Inflammatory macrophage (primary cell): ENCODE data around the gene SUPT4H1.
"Not testable (repeated sequence)": the region's sequence is repeated elsewhere in the genome, so short reads cannot be mapped to it uniquely, and the experiment has no call there.

Source experiments
- DNase-seq, 2 donors: peaks; one replicate each; pipeline ENCODE4 v3.0.0-alpha.2; 2020 to 2022

The SUPT4H1 gene

DNA sequence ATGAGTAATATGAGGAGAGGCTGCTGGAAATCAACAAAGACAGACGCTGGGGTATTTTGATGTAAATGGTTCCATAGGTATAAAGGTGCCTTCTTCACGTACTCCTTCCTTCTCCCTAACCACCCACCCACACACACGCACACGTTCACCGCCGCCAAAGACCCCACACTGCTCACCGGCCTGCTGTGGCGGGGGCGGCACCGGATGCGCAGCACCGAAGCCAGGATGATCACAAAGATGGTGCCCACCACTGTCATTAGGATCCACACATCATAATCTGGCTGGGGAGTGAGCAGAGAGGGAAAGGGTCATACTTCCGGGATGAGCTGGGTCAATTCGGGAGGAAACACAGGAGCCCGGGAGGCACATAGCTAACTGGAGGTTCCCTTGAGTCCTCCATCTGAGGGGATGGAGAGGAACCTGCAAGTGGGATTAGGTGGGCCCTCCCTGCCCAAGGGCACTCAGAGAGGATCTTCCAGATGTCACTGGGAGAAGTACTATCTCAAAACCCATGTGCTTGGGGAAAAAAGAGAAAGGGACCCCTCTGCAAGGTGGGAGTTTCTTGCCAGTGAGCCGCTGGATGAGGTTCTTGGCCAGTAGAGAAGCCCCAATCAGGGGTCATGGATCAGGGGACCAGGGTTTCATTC lies 10.5 kb upstream of the SUPT4H1 start:
- DNase-seq, result no peak

DNA sequence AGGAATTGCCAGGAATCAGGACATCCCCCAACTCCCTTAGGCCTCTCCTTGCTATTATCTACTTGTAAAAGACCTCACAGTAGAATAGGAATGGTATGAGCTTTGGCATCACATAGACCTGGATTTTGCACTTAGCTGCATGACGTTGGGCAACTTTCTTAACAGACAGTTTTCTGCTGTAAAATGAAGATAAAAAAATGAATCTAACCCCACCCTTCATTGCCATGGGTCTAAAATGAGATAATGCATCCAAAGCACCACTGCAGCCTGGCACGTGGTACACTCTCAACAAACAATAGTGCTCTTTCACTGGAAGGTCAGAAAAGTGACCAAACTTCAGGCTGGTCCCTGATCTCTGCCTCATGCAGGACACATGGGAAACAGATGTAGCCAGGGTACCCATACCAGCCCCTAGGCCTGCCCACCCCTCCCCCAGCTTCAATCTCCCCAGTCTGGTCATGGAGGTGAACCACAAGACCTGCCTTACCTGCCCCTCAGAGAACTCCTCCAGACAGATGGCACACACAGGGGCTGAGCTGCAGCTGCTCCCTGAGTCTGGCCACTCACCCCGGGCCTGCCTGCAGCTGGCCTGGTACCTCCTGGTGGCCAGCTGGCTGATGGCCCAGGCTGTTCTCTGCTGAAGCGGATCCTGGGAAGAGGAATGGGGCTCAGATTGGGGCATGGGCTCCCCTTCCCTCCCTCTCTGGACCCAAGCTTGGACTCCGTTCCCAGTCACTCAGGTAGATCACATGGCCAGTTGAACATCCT lies 8.5 kb upstream of the SUPT4H1 start:
- no peak for DNase-seq

DNA sequence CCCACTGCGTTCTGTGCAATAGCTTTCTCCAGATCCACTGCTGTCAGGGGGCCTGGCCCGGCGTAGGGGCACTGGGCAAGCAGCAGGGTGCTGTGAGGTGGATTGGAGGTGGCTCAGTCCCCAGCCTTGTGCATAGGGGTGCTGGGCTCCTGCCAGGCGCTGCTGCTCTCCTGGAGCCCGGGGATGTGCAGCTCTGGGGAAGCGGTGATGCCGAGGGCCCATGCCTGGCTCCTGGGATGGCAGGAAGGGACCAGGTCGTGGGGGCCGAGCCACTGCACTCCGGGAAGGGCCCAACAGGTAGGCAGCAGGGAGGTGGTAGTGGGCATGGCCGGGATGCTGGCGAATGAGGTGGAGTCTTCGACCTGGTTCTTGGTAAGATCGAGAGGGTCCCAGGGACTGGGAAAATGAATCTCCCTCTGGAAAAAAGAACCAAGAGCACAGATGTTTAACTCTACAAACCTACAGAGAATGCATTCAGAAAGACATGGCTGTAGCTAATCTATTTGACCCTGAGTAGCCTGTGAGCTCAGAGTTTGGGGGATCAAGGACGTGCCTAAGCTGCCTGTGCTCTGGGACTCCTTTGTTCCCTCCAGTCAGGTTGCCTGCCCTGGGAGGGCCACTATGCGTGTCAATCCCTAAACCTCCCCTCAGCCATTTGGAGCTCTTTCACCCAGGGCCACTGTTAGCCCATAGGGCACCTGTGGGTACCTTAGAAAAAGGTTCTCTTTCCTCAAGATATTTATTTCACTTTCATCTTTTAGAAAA lies 6.6 kb upstream of the SUPT4H1 start:
- DNase-seq, result no peak

DNA sequence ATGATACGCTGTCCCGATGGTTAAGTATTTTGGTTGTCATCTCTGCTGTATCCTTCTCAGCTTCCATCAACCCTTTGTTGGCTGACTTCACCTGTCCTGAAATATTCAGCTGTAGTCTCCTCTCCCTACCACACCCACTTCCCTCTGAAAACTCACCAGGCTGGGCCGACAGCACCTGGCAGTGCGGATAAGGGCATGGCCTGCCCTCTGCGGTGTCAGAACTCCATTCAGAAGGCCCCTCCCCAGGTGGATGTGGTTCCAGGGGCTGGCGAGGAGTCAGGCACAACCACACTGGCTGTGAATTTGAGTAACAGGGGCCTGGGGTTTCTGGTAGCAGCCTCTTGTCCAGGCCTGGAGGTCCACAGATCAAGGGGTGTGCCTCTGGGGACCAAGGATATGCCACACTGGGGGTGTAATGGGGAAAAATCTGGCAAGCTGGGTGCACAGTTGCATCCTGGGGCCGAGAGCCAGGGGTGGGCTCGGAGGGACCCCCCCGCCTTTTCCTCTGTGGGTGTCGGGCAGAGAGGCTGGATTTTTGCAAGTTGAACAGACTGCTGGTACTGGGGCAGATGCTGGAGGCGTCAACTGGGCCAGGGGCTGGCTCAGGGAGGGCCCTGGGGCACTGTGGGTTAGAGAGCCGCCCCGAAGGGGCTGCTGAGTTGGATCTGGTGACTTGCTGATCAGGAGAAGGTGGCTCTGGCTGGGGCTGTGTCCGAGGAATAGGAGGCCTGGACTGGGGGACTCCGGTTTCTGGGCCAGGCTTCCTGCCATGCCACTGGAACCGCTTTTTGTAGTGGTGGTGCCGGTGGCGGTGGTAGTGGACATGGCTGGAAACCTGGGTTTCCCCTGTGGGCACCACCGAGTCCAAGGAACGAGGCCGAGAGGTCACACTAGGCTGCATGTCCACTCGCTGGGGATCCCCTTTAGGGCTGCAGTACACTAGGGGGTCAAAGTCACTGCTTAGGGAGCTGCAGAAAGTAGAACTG lies 5.6 kb upstream of the SUPT4H1 start:
- no peak for DNase-seq

DNA sequence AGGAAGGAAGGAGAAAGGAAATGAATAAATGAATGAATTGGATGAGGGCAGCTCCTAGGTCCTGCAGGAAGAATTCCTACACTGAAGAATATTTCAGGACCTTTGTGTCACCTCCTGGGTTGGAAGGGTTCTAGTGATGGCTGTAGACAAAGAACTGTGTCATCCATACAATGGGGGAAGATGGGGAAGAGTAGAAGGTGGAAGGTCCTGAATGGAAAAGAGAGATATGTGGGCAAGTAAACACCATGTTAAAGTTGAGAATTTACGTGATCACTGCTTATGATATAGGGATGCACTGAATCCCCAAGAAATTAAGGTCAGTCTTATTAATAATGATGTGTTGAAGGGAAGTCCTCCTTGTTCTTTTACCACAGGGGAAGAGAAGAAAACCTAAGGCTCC lies 4.2 kb upstream of the SUPT4H1 start:
- no peak for DNase-seq

DNA sequence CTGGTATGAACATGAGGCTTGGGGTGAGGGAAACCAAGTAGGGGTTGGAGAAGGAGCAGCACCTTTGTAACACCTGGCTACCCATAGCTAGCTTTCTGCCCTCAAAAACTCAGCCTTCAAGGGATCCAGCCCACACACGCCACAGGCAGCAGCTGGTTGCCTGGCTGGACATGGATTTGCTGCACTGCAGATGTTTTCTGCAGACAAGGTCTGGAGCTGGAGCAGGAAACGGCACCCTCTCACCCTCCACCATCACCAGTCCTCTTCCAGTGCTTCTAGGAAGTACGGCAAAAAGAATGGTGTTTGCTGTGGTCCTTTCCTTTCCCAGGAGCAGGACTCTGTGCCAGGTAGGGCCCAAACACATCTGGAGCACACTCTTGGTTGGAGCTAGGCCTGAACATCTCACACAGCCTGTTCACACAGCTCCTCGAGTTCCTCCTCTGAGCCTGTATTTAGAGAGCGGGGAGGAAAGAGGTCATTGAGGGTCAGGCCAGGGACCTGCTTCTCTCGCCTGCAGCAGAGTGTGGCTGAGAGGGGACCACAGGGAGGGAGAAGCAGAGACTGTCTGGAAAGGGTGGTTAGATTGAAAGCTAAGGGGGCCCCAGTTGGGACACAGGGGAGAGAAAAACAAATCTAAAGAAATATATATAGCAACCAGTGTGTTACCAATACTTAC lies 2.7 kb upstream of the SUPT4H1 start:
- no peak for DNase-seq

DNA sequence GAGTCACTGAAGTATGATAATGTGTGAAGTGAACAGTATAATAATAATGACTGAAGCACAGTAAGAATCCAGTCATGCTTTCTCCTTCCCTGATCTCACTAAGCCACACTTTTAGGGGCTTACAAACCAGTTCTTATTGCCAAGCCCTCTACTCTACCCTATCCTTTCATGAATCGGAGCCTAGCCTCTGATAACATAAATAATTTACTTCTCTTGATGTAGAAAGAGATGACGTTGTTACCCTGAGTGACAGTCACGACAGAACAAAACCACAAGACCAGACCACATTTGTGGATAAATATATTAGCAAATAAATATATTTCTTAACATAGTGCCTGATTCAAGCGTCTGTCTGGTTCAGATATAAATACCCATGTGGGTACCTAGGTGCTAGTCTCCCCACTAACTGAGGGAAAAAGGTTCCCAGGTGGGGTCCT lies 1.4 kb upstream of the SUPT4H1 start:
- peak in 1 of 2 donors; percentile 29 for DNase-seq

DNA sequence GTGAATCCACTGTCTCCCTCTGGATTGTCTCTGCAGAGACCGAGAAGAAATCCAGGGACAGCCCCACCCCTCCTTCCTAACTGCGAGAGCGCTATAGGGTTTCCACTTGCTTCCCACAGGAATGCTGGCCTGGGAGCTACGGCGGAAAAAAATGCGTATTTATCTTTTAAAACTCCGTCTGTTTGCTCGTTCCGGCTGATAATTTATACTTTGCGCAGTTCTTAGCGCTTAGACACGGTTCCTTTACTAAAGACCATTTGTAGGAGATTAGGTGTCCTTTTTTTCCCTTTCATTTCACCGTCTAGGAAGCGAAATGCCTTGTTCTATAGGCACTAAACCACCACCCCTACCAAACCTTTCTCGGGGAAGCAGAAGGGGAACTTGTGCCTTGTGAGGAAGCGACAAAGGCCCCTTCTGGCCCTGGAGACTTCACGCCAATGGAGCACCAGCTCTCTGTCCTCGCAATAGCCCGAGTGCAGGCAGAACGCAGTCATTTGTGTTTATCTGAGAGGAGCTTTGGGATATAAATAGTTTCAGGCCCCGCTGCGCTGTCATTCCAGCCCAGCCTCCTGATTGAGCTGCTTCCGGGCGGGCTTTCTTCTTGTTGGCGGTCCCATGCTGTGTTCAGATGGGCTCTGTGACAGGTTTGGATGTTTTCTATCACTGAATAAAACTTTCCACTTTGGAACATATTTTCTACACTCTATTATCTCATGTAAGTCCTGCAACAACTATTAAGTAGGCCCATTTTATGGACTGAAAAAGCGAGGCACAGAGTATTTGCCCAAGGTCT lies 791 bp upstream of the SUPT4H1 start:
- DNase-seq, result peak; percentile 69 to 81

DNA sequence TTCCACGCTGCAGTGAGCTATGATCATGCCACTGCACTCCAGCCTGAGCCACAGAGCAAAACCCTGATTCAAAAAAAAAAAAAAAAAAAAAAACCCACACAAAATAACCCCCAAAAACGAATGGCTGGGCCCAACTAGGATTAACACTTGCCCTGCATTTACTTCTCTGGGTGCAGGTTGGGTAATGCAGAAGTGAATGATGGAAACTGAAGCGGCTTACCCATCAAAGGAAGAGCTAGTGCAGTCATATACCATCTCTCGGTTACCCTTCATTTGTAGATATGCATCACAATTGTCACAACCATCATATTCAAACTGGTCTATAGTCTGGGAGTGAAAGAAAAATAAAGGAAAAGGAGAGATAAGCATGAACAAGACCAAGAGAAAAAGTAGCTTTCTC lies 819 bp downstream of the SUPT4H1 start:
- DNase-seq, result no peak

DNA sequence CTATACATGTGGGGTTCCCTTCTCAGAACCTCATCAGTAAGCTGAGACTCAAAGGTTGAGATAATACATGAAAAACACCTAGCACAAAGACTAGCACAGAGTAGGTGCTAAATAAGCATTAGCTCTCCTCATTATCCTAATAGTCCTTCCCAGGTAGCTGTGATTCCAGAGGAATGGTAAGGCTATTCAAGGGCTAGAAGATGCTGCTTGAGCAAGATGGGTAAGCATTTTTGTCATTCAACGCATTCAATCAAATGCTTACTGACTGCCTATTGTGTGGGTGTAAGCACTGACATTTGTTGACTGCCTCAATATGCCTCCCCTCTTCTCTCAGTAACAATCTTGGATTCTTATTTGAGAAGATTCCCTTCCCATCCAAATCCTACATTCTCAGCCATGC lies 4.0 kb downstream of the SUPT4H1 start:
- DNase-seq, result no peak

DNA sequence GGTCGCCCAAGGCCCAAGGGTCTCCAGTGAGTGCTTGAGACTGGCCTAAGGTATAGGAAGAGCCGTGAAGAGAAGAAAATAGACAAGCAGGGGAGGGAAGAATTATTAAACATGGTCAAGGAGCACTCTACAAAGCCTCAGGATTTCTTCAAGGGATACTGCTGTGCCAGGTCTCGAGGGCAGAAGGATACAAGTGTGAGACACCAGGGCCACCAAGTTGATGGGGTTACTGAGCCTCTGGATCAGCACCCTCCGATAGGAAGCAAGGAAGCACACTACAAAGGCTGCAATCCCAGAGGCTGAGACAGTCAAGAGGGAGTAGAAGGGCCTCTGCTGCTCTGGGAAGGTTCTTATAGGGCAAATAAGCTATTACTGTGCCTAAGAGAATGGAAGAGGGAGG lies 6.5 kb downstream of the SUPT4H1 start:
- DNase-seq, result no peak

DNA sequence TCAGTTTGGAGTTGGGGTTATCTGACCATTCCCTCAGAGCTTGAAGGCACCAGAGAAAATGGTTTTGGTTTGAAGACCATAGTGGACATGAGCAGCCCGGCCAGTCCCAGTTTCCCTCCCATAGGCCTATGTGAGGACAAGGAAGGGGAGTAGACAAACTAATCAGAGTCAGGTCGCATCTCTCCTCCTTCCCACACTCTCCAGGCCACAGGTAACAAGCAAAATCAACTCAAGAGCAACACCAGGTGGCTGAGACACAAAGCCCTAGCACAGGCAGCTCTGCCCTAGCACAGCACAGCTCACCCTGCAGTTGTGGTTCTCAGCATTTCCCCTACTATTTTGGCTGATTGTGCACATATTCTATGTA lies 7.2 kb downstream of the SUPT4H1 start:
- no peak for DNase-seq

DNA sequence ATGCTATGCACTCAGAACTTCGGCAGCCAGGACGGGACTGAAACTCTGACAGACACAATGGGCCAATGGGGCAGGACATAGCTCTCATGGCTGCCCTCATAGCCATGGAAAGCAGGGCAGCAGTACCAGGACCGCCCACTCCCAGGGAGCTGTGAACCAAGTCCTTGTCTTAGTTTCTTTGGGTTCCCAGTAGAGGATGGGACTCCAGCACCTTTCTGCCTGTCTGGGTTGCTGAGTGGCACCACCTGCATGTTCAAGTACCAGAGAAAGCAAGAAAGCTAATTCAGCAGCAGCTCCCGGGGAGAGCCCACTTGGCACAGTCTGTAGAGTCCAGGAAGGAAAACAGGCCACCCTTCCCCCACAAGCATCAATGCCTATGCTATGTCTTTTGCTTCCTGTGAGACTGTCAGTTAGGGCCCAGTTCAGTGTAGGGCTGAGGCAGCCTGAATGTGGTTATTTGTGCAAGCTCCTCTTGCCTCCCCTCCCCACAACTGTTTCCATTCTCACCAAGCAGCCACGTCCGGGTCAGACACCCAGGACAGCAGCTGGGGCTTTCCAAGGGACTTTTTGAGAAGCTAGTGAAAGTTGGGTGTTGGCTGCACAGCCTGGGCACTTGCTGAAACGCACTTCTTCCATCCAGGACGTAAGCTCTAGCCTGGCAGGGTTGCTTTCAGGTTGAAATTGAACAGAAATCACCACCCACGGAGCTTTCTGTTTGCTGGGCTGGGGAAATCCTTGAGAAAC lies 7.8 kb downstream of the SUPT4H1 start:
- peak; percentile 72 to 80 for DNase-seq

DNA sequence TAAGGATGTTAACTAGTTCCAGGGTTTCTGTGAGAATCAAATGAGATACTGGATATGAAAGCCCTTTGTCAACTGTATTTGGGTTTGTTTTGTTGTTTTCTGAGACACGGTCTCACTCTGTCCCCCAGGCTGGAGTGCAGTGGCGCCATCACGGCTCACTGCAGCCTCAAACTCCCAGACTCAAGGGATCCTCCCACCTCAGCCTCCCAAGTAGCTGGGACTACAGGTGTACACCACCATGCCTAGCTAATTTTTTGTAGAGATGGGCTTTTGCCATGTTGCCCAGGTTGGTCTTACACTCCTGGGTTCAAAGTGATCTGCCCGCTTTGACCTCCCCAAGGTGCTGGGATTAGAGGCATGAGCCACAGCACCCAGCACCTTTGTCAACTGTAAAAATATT lies 8.9 kb downstream of the SUPT4H1 start:
- DNase-seq, result no peak

DNA sequence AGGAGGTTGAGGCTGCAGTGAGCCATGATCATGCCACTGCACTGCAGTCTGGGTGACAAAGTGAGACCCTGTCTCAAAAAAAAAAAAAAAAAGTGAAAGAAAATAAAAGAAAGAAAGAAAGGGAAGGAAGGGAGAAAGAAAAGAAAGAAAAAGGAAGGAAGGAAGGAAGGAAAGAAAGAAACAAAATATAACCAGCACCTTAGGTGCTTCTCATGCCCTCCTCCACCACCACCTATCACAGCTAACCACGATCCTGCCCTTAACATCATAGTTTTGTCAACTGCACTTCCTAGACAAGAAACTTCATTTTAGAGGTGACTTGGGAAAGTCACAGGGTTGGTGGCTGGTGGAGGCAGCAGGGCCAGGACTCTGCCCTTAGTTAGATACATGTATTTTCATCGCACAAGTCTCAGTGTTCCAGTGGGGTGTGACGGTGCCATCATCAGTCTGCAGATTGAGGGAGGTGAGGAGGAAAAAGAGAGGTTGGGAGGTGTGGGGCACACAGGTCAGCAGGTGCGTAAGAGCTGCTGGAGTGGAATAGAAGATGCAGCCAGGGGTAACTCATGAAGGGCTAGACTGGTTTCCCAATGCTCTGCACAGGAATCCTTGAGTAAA lies 10.0 kb downstream of the SUPT4H1 start:
- no peak for DNase-seq

DNA sequence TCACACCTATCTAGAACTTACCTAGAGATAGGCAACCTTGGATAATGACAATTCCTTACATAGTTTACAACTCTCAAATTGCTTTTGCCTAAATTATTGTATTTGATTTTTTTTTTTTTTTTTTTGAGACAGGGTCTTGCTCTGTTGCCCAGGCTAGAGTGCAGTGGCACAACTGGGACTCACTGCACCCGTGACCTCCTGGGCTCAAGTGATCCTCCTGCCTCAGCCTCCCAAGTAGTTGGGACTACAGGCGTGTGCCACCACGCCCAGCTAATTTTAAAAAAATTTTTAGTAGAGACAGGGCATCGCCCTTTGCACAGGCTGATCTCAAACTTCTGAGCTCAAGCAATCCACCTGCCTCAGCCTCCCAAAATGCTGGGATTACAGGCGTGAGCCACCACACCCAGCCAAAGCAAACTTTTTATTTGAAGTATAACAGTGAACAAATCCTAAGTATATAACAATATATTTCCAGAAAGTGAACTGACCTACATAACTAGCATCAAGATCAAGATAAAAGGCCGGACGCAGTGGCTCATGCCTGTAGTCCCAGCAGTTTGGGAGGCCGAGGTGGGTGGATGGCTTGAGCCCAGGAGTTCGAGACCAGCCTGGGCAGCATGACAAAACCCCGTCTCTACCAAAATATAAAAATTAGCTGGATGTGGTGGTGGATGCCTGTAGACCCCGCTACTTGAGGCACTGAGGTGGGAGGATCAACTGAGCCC lies 10.7 kb downstream of the SUPT4H1 start:
- DNase-seq, result not testable (repeated sequence)

DNA sequence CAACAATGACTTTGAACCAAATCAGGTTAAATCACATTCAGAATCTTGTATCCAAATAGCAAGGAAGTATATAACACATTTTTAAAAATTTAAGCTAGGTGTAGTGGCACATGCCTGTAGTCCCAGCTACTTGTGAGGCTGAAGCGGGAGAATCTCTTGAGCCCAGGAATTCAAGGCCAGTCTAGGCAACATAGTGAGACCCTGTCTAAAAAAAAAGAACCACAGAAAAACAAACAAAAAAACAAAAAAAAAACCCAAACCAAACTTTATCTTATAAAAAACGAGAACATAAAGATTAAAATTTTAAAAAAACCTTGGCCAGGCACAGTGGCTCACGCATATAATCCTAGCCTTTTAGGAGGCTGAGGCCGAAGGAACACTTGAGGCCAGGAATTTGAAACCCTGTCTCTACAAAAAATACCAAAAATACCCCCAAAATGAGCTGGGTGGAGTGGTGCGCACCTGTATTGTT lies 11.6 kb downstream of the SUPT4H1 start:
- DNase-seq, result no peak

DNA sequence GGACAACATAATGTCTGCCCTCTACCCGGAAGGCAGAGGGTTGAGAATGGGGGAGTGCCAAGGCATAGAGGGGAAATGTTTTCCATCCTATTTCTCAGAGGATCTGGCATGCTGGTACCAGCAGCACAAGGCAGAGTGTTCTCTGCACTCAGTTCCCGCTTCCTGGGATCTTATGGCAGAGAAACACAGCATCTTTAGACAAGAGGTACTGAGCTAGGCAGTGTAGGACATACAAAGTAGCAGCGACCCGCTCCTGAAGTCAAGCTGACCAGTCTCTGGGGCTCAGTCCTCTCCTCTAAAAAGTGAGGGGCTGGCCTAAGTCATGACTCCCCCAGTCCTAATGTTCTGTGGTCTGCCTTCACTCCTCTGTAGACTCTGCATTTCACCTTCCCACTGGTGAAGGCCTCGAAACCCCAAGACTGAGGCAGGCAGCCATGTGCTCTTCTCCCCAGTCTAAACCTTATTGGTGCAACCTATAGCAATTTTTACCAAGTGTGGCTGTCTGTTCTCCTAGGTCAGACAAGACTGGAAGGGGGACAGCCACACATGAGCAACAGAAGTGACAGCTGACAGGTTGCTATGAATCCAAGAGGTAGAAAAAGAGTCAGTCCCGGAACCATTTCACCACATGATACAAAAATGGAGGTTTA lies 12.1 kb downstream of the SUPT4H1 start:
- peak in 1 of 2 donors; percentile 33 for DNase-seq
